ENCODE results near the gene CYSLTR2.

Gene CYSLTR2

GRCh38 chr13:48646791-48647190, 6.9 kb upstream of the CYSLTR2 start:
- TF ChIP-seq USF1 (IDR thresholded peaks at IDR 0.05) (no peak), CEBPB (IDR thresholded peaks at IDR 0.05) (no peak), TEAD4 (IDR thresholded peaks at IDR 0.05) (no peak), TCF12 (IDR thresholded peaks at IDR 0.05; ENCODE audit: low read depth) (no peak), EGR1 (IDR thresholded peaks at IDR 0.05) (no peak), FOXM1 (IDR thresholded peaks at IDR 0.05; ENCODE audit: borderline replicate concordance, low read depth) (no peak), NFIC (IDR thresholded peaks at IDR 0.05) (no peak), ZBTB7A (IDR thresholded peaks at IDR 0.05; ENCODE audit: low read depth) (no peak), RAD21 (IDR thresholded peaks at IDR 0.05; ENCODE audit: low read depth) (no peak), TAF1 (IDR thresholded peaks at IDR 0.05; ENCODE audit: low read depth) (no peak), CREB1 (IDR thresholded peaks at IDR 0.05; ENCODE audit: low read depth) (no peak)
- TF ChIP-seq, protein P1, sequence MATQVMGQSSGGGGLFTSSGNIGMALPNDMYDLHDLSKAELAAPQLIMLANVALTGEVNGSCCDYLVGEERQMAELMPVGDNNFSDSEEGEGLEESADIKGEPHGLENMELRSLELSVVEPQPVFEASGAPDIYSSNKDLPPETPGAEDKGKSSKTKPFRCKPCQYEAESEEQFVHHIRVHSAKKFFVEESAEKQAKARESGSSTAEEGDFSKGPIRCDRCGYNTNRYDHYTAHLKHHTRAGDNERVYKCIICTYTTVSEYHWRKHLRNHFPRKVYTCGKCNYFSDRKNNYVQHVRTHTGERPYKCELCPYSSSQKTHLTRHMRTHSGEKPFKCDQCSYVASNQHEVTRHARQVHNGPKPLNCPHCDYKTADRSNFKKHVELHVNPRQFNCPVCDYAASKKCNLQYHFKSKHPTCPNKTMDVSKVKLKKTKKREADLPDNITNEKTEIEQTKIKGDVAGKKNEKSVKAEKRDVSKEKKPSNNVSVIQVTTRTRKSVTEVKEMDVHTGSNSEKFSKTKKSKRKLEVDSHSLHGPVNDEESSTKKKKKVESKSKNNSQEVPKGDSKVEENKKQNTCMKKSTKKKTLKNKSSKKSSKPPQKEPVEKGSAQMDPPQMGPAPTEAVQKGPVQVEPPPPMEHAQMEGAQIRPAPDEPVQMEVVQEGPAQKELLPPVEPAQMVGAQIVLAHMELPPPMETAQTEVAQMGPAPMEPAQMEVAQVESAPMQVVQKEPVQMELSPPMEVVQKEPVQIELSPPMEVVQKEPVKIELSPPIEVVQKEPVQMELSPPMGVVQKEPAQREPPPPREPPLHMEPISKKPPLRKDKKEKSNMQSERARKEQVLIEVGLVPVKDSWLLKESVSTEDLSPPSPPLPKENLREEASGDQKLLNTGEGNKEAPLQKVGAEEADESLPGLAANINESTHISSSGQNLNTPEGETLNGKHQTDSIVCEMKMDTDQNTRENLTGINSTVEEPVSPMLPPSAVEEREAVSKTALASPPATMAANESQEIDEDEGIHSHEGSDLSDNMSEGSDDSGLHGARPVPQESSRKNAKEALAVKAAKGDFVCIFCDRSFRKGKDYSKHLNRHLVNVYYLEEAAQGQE (IDR thresholded peaks at IDR 0.05; ENCODE audit: low read depth) = no peak
- TF ChIP-seq, protein P2, sequence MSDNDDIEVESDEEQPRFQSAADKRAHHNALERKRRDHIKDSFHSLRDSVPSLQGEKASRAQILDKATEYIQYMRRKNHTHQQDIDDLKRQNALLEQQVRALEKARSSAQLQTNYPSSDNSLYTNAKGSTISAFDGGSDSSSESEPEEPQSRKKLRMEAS (IDR thresholded peaks at IDR 0.05) = no peak

- peak; percentile 35; the same call in 1 of the 2 replicates for TF ChIP-seq RAD21 (IDR thresholded peaks at IDR 0.05; ENCODE audit: low read depth)
- no peak for TF ChIP-seq EP300 (IDR thresholded peaks at IDR 0.05; ENCODE audit: borderline replicate concordance)
- TF ChIP-seq FOXM1 (IDR thresholded peaks at IDR 0.05; ENCODE audit: borderline replicate concordance, low read depth) = no peak
- TF ChIP-seq TEAD4 (IDR thresholded peaks at IDR 0.05) = no peak
These were observed 6.1 kb upstream of the CYSLTR2 start for GRCh38 chr13:48647625-48648024.

DNA sequence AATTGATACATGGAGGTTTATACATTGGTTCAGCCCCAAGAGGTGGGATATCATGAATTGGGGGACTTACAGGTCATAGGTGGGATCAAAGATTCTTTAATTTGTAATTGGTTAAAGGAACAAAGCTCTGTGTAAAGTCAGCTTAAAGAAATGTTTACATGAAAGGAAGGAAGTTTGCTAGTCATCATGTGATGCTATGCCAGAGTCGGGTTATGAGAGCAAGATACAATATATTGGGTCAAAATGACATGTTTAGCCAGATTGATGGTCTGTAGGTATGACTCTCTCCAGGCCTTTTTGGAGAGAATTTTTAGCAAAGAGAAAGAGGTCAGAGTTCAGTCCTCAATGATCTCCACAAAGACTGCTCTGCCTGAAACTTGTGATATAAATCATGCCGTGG, 5.3 kb upstream of the CYSLTR2 start:
- TF ChIP-seq TAF1 (IDR thresholded peaks at IDR 0.05; ENCODE audit: low read depth) (no peak), ZBTB7A (IDR thresholded peaks at IDR 0.05; ENCODE audit: low read depth) (no peak), TCF12 (IDR thresholded peaks at IDR 0.05; ENCODE audit: low read depth) (no peak), CEBPB (IDR thresholded peaks at IDR 0.05) (no peak), USF1 (IDR thresholded peaks at IDR 0.05) (no peak)
- TF ChIP-seq, protein P1 (IDR thresholded peaks at IDR 0.05; ENCODE audit: low read depth) = no peak

GRCh38 chr13:48652851-48653471, 768 bp upstream of the CYSLTR2 start:
- TF ChIP-seq NFIC (IDR thresholded peaks at IDR 0.05) = no peak
- TF ChIP-seq FOXM1 (IDR thresholded peaks at IDR 0.05; ENCODE audit: borderline replicate concordance, low read depth) = no peak

DNA sequence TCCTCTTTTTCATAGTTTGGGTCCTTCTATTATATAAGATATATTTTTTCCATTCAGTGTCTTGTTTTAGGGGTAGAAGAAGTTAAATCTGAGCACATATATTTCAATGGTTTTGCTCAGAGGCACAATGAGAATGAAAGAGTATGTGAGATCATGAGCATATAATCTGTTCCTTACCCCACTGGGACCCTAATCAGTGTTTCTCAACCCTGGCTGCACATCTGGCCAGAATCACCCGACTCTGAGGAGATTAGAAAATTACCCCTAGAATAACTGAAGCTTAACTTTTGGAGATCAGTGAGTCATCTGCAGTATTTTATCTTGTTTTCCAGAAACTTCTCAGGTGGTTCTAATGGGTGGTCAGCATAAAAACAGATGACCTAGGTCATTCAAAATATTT, 782 bp downstream of the CYSLTR2 start:
- TF ChIP-seq ZBTB7A (IDR thresholded peaks at IDR 0.05; ENCODE audit: low read depth) (no peak), USF1 (IDR thresholded peaks at IDR 0.05) (no peak), CREB1 (IDR thresholded peaks at IDR 0.05; ENCODE audit: low read depth) (no peak)

DNA sequence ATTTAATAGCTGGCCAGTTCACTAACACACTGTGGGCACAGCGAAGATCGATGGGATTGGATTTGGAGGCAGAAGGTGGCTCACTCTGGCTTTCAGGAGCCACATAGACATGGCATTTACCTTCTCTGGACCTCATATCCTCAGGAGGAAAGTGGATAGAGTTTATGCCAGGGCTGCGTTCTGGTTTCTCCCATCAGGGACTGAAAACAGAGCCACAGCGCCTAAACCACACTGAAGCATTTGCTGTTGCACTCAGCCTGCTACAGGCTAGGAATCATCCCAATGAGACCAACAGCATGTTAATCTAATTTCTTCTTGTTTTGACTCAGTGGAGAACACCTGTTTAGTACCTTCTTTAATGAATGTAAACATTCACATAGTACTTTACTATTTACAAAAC, 1.6 kb downstream of the CYSLTR2 start:
- TF ChIP-seq YY1 (IDR thresholded peaks at IDR 0.05; ENCODE audit: low read depth) = no peak
- TF ChIP-seq RAD21 (IDR thresholded peaks at IDR 0.05; ENCODE audit: low read depth) = no peak
- no peak for TF ChIP-seq EGR1 (IDR thresholded peaks at IDR 0.05)
- TF ChIP-seq CEBPB (IDR thresholded peaks at IDR 0.05) = no peak
- TF ChIP-seq FOXM1 (IDR thresholded peaks at IDR 0.05; ENCODE audit: borderline replicate concordance, low read depth) = no peak
- TF ChIP-seq CREB1 (IDR thresholded peaks at IDR 0.05; ENCODE audit: low read depth) = no peak
- TF ChIP-seq NFIC (IDR thresholded peaks at IDR 0.05) = no peak
- no peak for TF ChIP-seq ZBTB7A (IDR thresholded peaks at IDR 0.05; ENCODE audit: low read depth)
- TF ChIP-seq TAF1 (IDR thresholded peaks at IDR 0.05; ENCODE audit: low read depth) = no peak
- no peak for TF ChIP-seq TCF12 (IDR thresholded peaks at IDR 0.05; ENCODE audit: low read depth)
- TF ChIP-seq, protein P1 (IDR thresholded peaks at IDR 0.05; ENCODE audit: low read depth) = no peak
- TF ChIP-seq, protein P2 (IDR thresholded peaks at IDR 0.05) = no peak
- no peak for TF ChIP-seq USF1 (IDR thresholded peaks at IDR 0.05)
- TF ChIP-seq EP300 (IDR thresholded peaks at IDR 0.05; ENCODE audit: borderline replicate concordance) = no peak
- no peak for TF ChIP-seq TEAD4 (IDR thresholded peaks at IDR 0.05)
